ENCODE results near the gene GPR4.
A peak's percentile ranks its signal among the peaks of the same experiment; 100 is the strongest.
"Not testable (repeated sequence)": the region's sequence is repeated elsewhere in the genome, so short reads cannot be mapped to it uniquely, and the experiment has no call there.

The GPR4 gene

GRCh38 chr19:45601524-45602374 is at the start of gene GPR4:
TSS of gene GPR4 (minus strand) at chr19:45602212. CDS start at chr19:45591866, 10,346 bp downstream.
- DNase-seq: no peak

DNA sequence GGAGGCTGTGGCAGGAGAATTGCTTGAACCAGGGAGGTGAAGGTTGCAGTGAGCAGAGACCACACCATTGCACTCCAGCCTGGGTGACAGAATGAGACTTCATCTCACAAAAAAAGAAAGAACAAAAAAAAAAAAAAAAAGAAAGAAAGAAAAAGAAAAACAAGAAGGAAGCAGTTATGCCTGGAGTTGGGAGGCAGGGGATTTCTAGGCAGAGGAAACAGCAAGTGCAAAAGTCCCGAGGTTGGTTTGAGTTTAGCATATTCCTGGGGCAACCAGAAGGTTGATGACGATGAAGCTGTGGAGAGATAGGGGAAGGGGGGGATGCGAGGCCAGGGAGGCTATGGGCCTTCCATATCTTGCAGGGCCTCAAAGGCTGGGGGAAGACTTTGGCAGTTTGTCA is 48.7 kb upstream of the GPR4 start:
- no peak for DNase-seq

DNA sequence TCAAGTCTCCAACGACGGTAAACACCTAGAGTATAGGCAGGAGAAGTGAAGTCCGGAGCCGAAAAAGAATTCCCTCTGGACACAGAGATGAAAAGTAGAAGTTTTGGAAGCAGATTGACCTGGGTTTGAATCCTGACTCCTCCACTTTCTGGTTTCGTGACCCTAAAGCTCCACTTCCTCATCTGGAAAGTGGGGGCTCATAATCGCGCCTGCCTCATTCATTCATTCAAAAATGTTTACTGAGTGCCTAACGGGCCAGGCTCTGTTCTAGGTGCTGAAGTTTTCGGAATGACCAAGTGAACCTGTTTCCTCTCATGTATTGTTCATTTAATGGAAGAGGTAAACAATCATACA is 44.3 kb upstream of the GPR4 start:
- DNase-seq: no peak

DNA sequence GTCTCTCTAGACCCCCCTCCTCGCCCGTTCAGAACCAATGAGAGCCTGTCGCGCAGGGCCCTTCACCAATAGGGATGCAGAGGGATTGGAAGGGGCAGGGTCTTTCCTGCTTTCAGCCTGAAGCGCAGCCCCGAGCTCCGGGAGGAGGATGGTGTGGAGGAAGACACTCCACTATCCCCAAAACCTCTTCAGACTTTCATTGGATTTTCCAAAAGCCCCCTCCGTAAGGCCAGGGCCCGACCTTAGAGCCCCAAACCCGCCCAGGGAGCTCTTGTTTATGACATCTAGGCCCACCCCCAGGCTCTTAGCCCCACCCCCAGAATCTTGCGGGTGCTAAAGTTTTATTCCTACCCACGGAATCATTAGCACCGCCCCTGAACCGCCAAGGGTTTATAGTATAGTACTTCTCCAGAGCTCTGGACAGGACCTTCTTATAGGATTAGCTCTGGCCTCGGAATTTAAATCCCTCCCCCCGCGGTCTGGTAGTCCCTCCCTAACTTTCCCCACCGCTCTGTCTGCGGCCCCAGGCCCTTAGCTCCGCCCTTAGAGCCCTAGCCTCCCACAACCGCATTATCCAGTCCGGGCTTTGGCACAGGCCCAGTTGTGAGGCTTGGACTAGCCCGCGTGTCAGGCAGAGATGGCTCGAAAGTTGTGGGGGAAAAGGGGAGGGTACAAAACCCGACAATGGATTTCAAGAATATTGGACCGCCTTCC is 43.8 kb upstream of the GPR4 start:
- DNase-seq: peak; percentile 59 to 81 (median 72)

DNA sequence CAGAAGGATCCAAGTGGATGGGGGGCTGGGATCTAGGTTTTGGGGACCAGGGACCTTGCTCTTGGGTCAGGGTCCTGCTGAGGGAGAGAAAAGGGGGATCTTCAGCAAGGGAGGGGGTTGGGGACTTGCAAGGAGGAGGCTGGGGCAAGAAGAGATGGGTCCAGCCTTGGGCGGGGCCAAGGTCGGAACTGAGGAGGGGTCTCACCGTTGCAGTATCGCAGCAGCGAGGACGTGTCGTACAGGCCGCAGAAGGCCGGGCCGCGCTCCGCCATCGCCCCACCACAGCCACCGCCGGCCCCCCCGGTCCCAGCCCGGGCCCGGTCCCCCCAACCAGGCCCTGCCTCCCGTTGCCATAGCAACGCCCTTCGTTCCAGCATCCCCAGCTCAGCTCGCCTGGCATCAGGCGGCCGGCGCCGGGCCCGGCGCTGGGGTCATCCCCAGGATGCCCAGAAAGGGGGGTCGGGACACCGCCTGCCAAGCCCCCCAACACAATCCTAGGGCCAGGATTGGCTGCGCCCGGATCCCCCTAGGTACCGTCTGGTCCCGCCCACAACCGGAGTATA is 43.1 kb upstream of the GPR4 start:
- DNase-seq: peak in 1 of 6 experiments; percentile 66

DNA sequence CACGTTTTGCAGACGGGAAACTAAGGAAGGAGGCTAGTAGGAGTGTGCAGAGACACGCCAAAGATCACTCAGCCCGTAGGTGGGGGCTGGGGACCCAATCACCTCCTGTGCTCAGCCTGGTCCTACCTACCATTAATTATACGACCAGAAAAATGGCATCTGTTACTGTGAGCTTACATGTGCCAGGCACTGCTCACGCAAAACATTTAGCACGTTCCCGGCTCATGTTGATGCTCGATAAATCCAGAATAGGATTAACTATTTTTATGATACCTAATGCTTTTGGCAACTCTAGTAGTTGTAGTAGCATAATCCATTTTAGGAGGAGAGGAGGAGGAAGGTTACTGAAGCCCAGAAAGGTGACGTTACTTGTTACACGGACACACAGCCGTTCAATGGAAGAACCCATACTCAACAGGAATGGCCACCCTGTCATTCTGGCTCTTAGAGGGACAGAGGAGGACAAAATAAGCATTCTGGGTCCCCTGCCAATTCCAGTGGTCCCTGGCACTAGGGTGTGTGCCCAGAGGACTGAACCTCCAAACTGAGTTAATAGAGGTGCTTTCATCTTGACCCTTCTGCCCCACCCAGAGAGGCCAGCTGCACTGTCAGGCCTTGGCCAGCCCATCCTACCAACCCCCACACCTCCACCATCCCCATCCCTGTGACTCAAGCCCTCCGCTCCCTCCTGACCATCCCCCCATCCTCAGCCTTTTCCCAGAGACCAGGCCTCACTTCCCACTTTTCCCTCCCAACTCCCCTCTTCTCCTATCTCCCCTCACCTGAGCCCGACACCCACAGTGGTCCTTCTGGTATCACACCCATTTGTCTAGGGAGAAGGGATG is 42.1 kb upstream of the GPR4 start:
- no peak for DNase-seq

GRCh38 chr19:45643024-45643926 is 41.3 kb upstream of the GPR4 start:
- DNase-seq: peak; percentile 71 to 95 (median 81)

DNA sequence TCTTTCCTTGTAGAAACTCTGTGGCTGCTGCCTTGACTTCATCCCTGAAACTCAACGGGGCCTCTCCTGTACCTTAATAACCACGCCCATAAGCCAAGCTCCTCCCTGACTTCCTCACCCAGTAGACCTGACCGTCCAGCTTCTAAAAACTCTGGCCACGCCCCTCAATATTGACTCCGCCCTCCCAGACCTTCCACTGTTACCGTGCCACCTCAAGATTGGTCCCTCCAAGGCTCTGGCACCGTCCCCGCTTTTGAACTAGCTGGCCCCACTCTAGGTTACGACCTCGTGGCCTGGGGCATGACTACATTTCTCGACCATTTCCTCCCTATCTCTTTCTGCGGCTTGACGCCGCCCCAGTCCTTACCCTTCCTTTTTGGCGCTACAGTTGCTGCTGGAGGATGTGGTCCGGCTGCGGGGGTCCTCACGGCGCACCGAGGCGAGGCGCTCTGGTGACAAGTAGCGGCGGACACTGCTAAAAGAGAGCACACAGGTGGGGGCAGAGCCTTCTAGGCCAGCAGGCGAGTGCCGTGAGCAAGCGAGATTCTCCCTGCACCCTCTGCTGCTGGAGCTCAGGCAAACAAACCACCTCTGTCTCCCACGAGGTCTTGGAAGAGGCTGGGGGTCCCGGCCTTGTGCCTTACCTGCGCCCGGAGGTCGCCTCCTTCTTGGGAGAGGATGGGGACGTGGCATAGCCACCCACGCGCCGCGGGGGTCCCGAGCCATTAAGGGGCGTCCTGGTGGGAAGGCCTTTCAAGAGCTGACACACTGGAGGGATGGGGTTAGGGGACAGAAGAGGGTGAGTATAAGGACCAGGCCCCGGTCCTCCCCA is 39.5 kb upstream of the GPR4 start:
- DNase-seq: peak in 2 of 6 experiments; percentile 47 to 60

- DNase-seq: peak in 2 of 6 experiments; percentile 21 to 26
Measured at GRCh38 chr19:45640849-45641273, 38.8 kb upstream of the GPR4 start.

GRCh38 chr19:45638930-45639729 is 37.1 kb upstream of the GPR4 start, which contains the start of gene EML2:
TSS of gene EML2 (minus strand) at chr19:45639397. CDS start at chr19:45639376, 21 bp downstream.
- DNase-seq: peak in 5 of 6 experiments; percentile 34 to 54 (median 42)

DNA sequence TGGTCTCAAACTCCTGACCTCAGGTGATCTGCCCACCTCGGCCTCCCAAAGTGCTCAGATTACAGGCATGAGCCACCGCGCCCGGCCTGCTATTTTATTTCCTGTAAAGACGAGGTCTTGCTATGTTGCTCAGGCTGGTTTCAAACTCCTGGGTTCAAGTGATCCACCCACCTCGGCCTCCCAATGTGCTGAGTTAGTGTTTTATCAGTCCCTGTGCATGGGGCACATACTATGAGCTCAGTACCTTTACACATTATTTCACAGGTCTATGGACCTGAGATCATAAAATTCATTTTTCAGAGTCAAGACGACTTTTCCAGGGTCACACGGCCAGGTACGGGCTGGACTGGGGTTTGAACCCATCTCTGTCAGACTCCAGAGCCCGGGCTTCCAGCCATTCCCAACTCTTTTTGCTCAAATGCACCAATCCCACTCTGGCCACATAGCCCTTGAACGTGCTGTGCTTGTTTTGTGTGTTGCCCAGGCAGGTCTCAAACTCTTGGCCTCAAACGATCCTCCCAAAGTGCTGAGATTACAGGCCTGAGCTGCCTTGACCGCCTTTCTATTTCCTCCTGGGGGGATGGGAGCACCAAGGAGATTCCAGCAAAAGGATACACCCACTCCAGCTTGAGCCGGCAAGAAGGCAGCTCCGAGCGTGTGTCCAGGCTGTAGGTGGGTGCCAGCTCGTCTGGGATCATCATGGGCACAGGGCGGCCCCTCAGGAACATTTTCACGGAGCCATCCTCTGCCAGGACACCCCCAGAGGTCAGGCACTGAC is 36.1 kb upstream of the GPR4 start:
- no peak for DNase-seq

DNA sequence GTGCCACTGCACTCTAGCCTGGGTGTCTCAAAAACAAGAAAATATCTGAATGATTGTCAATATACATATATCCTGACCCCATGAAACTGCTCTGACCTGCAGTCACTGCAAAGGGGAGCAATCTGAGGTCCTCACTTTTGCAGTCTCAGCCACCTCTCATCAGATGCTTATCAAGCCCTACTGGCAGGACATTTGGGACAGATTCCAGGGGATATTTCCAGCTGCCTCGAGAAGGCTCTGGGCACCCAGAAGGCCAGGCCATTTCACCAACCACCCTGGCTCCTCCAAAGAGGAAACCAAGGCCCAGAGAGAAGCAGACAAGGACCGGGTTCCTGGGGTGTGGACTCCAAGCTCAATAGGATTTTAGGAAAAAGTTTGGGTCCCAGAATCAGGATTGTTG is 34.9 kb upstream of the GPR4 start:
- no peak for DNase-seq

DNA sequence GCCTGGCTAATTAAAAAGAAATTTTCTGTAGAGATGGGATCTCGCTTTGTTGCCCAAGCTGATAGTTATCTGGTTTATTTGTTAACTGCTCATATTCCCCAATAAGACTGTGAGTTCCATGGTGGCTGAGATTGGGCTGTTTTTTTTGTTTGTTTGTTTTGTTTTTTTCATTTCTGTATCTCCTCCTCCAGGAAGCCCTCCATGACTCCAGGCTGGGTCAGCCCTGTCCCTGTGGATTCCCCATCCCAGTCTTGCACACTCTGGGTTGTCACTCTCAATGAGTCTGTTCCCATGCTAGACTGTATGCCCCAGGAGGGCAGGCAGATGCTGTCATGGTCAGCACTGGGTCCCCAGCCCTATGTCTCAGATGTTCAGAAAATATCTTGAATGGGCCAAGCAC is 34.3 kb upstream of the GPR4 start:
- DNase-seq: no peak

- DNase-seq: no peak
Measured at GRCh38 chr19:45632468-45633196, 30.6 kb upstream of the GPR4 start.

GRCh38 chr19:45630463-45630862 is 28.5 kb upstream of the GPR4 start:
- DNase-seq: no peak

- DNase-seq: no peak
Measured at GRCh38 chr19:45629704-45630103, 27.7 kb upstream of the GPR4 start.

DNA sequence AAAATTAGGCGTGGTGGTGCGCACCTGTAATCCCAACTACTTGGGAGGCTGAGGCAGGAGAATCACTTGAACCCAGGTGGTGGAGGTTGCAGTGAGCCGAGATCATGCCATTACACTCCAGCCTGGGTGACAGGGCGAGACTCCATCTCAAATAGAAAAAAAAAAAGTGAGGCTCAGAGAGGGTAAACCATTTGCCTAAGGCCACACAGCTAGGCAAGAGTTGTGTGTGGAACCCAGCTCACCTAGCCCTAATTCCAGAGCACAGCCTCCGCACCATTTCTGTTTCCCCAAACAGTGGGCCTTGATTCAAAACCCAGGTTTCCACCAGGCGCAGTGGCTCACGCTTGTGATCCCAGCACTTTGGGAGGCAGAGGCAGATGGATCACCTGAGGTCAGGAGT is 26.2 kb upstream of the GPR4 start:
- not testable (repeated sequence) for DNase-seq

GRCh38 chr19:45623984-45624383 is 22.0 kb upstream of the GPR4 start:
- DNase-seq: no peak

Data from stimulated activated naive CD4-positive, alpha-beta T cell (primary cell).